H1 (cell line): Measurements from ENCODE around the gene OLIG2. TPM values are rescaled to one million over a fixed set of nuclear protein-coding genes. Genes with fewer than 3 reads are reported as not detected.

Experiments
- CTCF ChIA-PET: fragments of 300-600 bp; sonication (Branson Sonifier 250); formaldehyde crosslinking; loops from one replicate; lab custom pipeline; 2021; ENCODE audit not compliant: partially characterized antibody; lab: Charles Lee
- POLR2A ChIA-PET: fragments of 300-600 bp; sonication (Branson Sonifier 250); formaldehyde crosslinking; loops from one replicate; lab custom pipeline; 2021; ENCODE audit warnings: inconsistent platforms; ENCODE audit not compliant: partially characterized antibody; lab: Charles Lee
- DNase-seq, 2 experiments: peaks; one replicate each; pipeline versions ENCODE4 v3.0.0 to v3.0.0-alpha.2; 2010 to 2022; ENCODE audit warnings: low spot score in 2 of 2, low read depth in 1 of 2, mixed read lengths in 1 of 2
- FAIRE-seq: peaks from 2 replicates; lab custom pipeline; 2011; peaks lifted over from hg19 to GRCh38; lab: Jason Lieb, UNC
- H2AFZ ChIP-seq: 2 replicates; pipeline ENCODE4 v1.8.1; 2012; ENCODE audit warnings: low read length, inconsistent platforms
- H2AK5ac ChIP-seq: 2 replicates; pipeline ENCODE4 v1.6.1; 2013; ENCODE audit warnings: low read depth, low read length
- H2BK120ac ChIP-seq: replicated peaks from 2 replicates; pipeline ENCODE3; 2013; ENCODE audit warnings: low read depth, low read length, inconsistent platforms
- H2BK12ac ChIP-seq: 2 replicates; pipeline ENCODE4 v1.6.1; 2013; ENCODE audit warnings: low read depth, low read length
- H2BK15ac ChIP-seq: 2 replicates; pipeline ENCODE4 v1.6.1; 2013; ENCODE audit warnings: low read length
- H2BK20ac ChIP-seq: 2 replicates; pipeline ENCODE4 v1.6.1; 2013; ENCODE audit warnings: low read length
- H2BK5ac ChIP-seq: 2 replicates; pipeline ENCODE4 v1.6.1; 2013; ENCODE audit warnings: low read depth, low read length
- H3K14ac ChIP-seq: 2 replicates; pipeline ENCODE4 v1.6.1; 2013; ENCODE audit warnings: inconsistent platforms; ENCODE audit not compliant: insufficient read length
- H3K18ac ChIP-seq: 2 replicates; pipeline ENCODE4 v1.6.1; 2013; ENCODE audit warnings: low read length; ENCODE audit errors: extremely low read depth
- H3K23ac ChIP-seq: 2 replicates; pipeline ENCODE4 v1.6.1; 2013; ENCODE audit warnings: inconsistent platforms; ENCODE audit not compliant: insufficient read length
- H3K23me2 ChIP-seq: 2 replicates; pipeline ENCODE4 v1.6.1; 2013; ENCODE audit warnings: low read depth, low read length
- H3K27ac ChIP-seq: 2 replicates; pipeline ENCODE4 v1.6.1; 2011; ENCODE audit warnings: low read depth, low read length, inconsistent platforms
- H3K27me3 ChIP-seq, 4 experiments: replicated peaks in 1 of 4; 1 replicate in 1 of 4; 2 replicates in 3 of 4; pipeline versions ENCODE4 v1.6.1 to v1.8.1; 2011 to 2013; ENCODE audit warnings: low read length in 3 of 4, mild to moderate bottlenecking in 3 of 4, inconsistent platforms in 2 of 4, mixed read lengths in 2 of 4, moderate library complexity in 1 of 4; ENCODE audit not compliant: control insufficient read depth in 3 of 4, insufficient read depth in 3 of 4; ENCODE audit errors: extremely low read depth in 1 of 4
- H3K36me3 ChIP-seq, 4 experiments: 2 replicates each; pipeline versions ENCODE4 v1.6.1 to v1.8.1; 2011 to 2013; ENCODE audit warnings: mild to moderate bottlenecking in 4 of 4, low read length in 3 of 4, moderate library complexity in 2 of 4, control low read depth in 1 of 4, inconsistent platforms in 1 of 4; ENCODE audit not compliant: insufficient read depth in 4 of 4, control insufficient read depth in 2 of 4
- H3K4ac ChIP-seq: replicated peaks from 2 replicates; pipeline ENCODE3; 2013; ENCODE audit warnings: low read length, low read depth, mixed read lengths, inconsistent platforms; ENCODE audit not compliant: insufficient read length
- H3K4me1 ChIP-seq, 4 experiments: replicated peaks in 1 of 4; 1 replicate in 1 of 4; 2 replicates in 3 of 4; pipeline versions ENCODE4 v1.6.1 to v1.8.1; 2011 to 2013; ENCODE audit warnings: low read length in 3 of 4, inconsistent platforms in 2 of 4, mixed read lengths in 1 of 4; ENCODE audit not compliant: insufficient read depth in 4 of 4, control insufficient read depth in 3 of 4
- H3K4me2 ChIP-seq, 2 experiments: 2 replicates each; pipeline versions ENCODE4 v1.6.1 to v1.8.1; 2011 to 2013; ENCODE audit warnings: low read depth in 2 of 2, low read length in 2 of 2, control low read depth in 1 of 2, inconsistent platforms in 1 of 2, mild to moderate bottlenecking in 1 of 2; ENCODE audit not compliant: insufficient read depth in 1 of 2
- H3K4me3 ChIP-seq, 4 experiments: fragments of 200-600, 300-600 bp in 1 of 4; sonication (generic), shearing (Covaris generic), sonication (Bioruptor Twin) in 1 of 4; 2 replicates each; pipeline versions ENCODE4 v1.5.1 to v1.8.1; 2011 to 2016; ENCODE audit warnings: low read length in 4 of 4, low read depth in 3 of 4, control low read depth in 2 of 4, inconsistent platforms in 2 of 4, mild to moderate bottlenecking in 2 of 4, mixed read lengths in 1 of 4, moderate library complexity in 1 of 4; ENCODE audit not compliant: insufficient read depth in 2 of 4; ENCODE audit errors: extremely low read depth in 1 of 4
- H3K56ac ChIP-seq: replicated peaks from 2 replicates; pipeline ENCODE3; 2013; ENCODE audit warnings: low read depth, mild to moderate bottlenecking, mixed read lengths, low read length, inconsistent platforms; ENCODE audit not compliant: insufficient read length
- H3K79me1 ChIP-seq: 2 replicates; pipeline ENCODE4 v1.6.1; 2013; ENCODE audit warnings: low read depth, low read length, control low read depth
- H3K79me2 ChIP-seq, 2 experiments: 2 replicates each; pipeline versions ENCODE4 v1.6.1 to v1.8.1; 2012 to 2013; ENCODE audit warnings: low read length in 2 of 2, mild to moderate bottlenecking in 2 of 2, inconsistent platforms in 1 of 2; ENCODE audit not compliant: insufficient read depth in 2 of 2, control insufficient read depth in 1 of 2
- H3K9ac ChIP-seq, 4 experiments: replicated peaks in 1 of 4; 1 replicate in 1 of 4; 2 replicates in 3 of 4; pipeline versions ENCODE4 v1.6.1 to v1.8.1; 2011 to 2013; ENCODE audit warnings: low read depth in 3 of 4, low read length in 3 of 4, control low read depth in 2 of 4, mild to moderate bottlenecking in 2 of 4, moderate library complexity in 2 of 4, inconsistent platforms in 1 of 4; ENCODE audit errors: extremely low read depth in 1 of 4
- H3K9me3 ChIP-seq, 2 experiments: 2 replicates each; pipeline versions ENCODE4 v1.6.1 to v1.8.1; 2012 to 2013; ENCODE audit warnings: mild to moderate bottlenecking in 2 of 2, moderate library complexity in 2 of 2, control low read depth in 1 of 2, inconsistent platforms in 1 of 2, low read depth in 1 of 2, low read length in 1 of 2, mixed read lengths in 1 of 2; ENCODE audit not compliant: insufficient read depth in 2 of 2
- H4K20me1 ChIP-seq, 2 experiments: replicated peaks in 1 of 2; 2 replicates each; pipeline versions ENCODE3 to v1.8.1; 2011 to 2013; ENCODE audit warnings: inconsistent platforms in 2 of 2, low read length in 2 of 2, mild to moderate bottlenecking in 1 of 2; ENCODE audit not compliant: insufficient read depth in 2 of 2, control insufficient read depth in 1 of 2
- H4K5ac ChIP-seq: 2 replicates; pipeline ENCODE4 v1.6.1; 2013; ENCODE audit warnings: low read length, low read depth, mixed read lengths, inconsistent platforms; ENCODE audit not compliant: insufficient read length
- H4K8ac ChIP-seq: 2 replicates; pipeline ENCODE4 v1.8.0; 2013; ENCODE audit warnings: mild to moderate bottlenecking, moderate library complexity, low read length, inconsistent platforms; ENCODE audit not compliant: insufficient read depth; ENCODE audit errors: extremely low read depth
- H4K91ac ChIP-seq: replicated peaks from 2 replicates; pipeline ENCODE3; 2013; ENCODE audit warnings: low read length, mixed read lengths, inconsistent platforms; ENCODE audit not compliant: insufficient read length
- CBX8 ChIP-seq: fragments of 300-800, 300-1000 bp; sonication (generic); IDR thresholded peaks from 2 replicates; pipeline ENCODE4 v1.7.1; 2016; ENCODE audit warnings: low read depth, low read length, borderline replicate concordance
- KDM5A ChIP-seq: fragments of 200-600 bp; IDR thresholded peaks from 2 replicates; pipeline ENCODE4 v1.7.1; 2012; ENCODE audit warnings: mild to moderate bottlenecking, low read length, inconsistent platforms, mixed read lengths
- WGBS, 2 experiments: shearing (Covaris generic) in 1 of 2; methylation state at CpG; one replicate each; pipeline versions ENCODE4 v1.1.6 to v1.1.7; 2013 to 2015; ENCODE audit warnings: low lambda C conversion rate in 2 of 2, mixed read lengths in 2 of 2, inconsistent platforms in 1 of 2, low coverage in 1 of 2, missing lambda C conversion rate in 1 of 2; ENCODE audit not compliant: insufficient replicate concordance in 2 of 2, insufficient coverage in 1 of 2, insufficient read length in 1 of 2; ENCODE audit errors: extremely low coverage in 1 of 2, missing lambda C conversion rate in 1 of 2; 5-methylcytosine and 5-hydroxymethylcytosine counted together
- polyA plus RNA-seq, 7 experiments: library from polyadenylated mRNA; depleted of rRNA in 3 of 7; stranded (reverse) in 5 of 7; unstranded in 2 of 7; fragments of >200 nt in 5 of 7; fragments of 200-250 nt in 2 of 7; gene quantifications; 1 replicate in 5 of 7; 2 replicates in 1 of 7; 4 replicates in 1 of 7; pipeline versions ENCODE4 v1.2.1 to v1.2.3, GENCODE V29; 2011 to 2013; ENCODE audit warnings: missing spikeins in 2 of 7, mixed read lengths in 2 of 7
- total RNA-seq: library from RNA; stranded (reverse); fragmentation: NEBNext Ultra II Directional; extraction: Animal tissue kit (Norgen Biotek cat#: 25700); gene quantifications from 2 replicates; pipeline ENCODE4 v1.2.1, GENCODE V29; 2021

OLIG2 gene
- total and polyA plus RNA-seq, 2 of the 8 experiments (the other 6 are each of a cell fraction or from before 2014, with no cell fraction given), result 0.79 TPM; not detected in 1

- Histone ChIP-seq H3K4me3 (peak overlapping the region in 1 of 4 experiments; percentile 70; a peak in 1 of 8 replicates), H4K91ac (no peak overlapping the region), H2BK20ac (no peak overlapping the region), H2BK120ac (no peak overlapping the region), H2AK5ac (no peak overlapping the region), H3K56ac (no peak overlapping the region), H3K4me2 (peak overlapping the region in 1 of 2 experiments; percentile 40; a peak in 2 of 4 replicates), H3K14ac (no peak overlapping the region), H3K27ac (no peak overlapping the region), H4K20me1 (peaks cover 14 to 21% of the 10 kb centered on the region in 2 experiments), H3K9ac (no peak overlapping the region), H3K18ac (no peak overlapping the region), H3K4ac (no peak overlapping the region), H3K9me3 (no peaks in the 10 kb centered on the region), H3K79me2 (no peaks in the 10 kb centered on the region), H3K23ac (no peak overlapping the region), H2BK5ac (no peak overlapping the region), H3K36me3 (peaks cover 0 to 5% (median 0%) of the 10 kb centered on the region in 4 experiments; a peak in 1 of 8 replicates), H3K23me2 (peaks cover 11% of the 10 kb centered on the region), H3K27me3 (peaks cover 90 to 99% (median 98%) of the 10 kb centered on the region in 4 experiments), H2BK15ac (no peak overlapping the region), H4K5ac (no peak overlapping the region), H3K4me1 (peaks cover 6 to 30% (median 22%) of the 10 kb centered on the region in 4 experiments), H3K79me1 (no peaks in the 10 kb centered on the region), H2BK12ac (no peak overlapping the region), H2AFZ (no peak overlapping the region), H4K8ac (no peak overlapping the region)
- POLR2A ChIA-PET, result no interaction called here
- no peak for DNase-seq
- CTCF ChIA-PET, result no interaction called here
- TF ChIP-seq CBX8 (0 out of 2 replicates have a peak, but pooled peaks have one; percentile 69), KDM5A (no peak)
- 25% methylated on average over 8 of the region's 15 CpGs; no CpG with 5 or more reads in 1 of the 2 experiments for WGBS, 2 experiments
- FAIRE-seq, result no peak
Observed at GRCh38 chr21:33028287-33028670, 2.5 kb downstream of the OLIG2 start.
